Left lobe of liver (tissue), 2 donors: Measurements from ENCODE around the gene SMARCD3. TPM values are rescaled to one million over a fixed set of nuclear protein-coding genes. Genes with fewer than 3 reads are reported as not detected.

ENCODE experiments used
- ATAC-seq: fragments of 200-7000 bp; cut with Tn5 transposase; one replicate; pipeline ENCODE4 v1.9.1; 2020; ENCODE audit warnings: mild to moderate bottlenecking, moderate library complexity
- DNase-seq: peaks from one replicate; pipeline ENCODE4 v3.0.0-alpha.2; 2020; ENCODE audit warnings: low spot score
- total RNA-seq: library from RNA; stranded (reverse); gene quantifications from one replicate; pipeline ENCODE4 v1.2.1, GENCODE V29; 2021
- donor health status: DM: no; HTN: no; CAD: no; lungs with moderate emphysema.
- donor health status: DM: no; HTN: yes; CAD: no.

SMARCD3 gene
- total RNA-seq, 1 donor from 2014 or later: 2.2 TPM

DNA sequence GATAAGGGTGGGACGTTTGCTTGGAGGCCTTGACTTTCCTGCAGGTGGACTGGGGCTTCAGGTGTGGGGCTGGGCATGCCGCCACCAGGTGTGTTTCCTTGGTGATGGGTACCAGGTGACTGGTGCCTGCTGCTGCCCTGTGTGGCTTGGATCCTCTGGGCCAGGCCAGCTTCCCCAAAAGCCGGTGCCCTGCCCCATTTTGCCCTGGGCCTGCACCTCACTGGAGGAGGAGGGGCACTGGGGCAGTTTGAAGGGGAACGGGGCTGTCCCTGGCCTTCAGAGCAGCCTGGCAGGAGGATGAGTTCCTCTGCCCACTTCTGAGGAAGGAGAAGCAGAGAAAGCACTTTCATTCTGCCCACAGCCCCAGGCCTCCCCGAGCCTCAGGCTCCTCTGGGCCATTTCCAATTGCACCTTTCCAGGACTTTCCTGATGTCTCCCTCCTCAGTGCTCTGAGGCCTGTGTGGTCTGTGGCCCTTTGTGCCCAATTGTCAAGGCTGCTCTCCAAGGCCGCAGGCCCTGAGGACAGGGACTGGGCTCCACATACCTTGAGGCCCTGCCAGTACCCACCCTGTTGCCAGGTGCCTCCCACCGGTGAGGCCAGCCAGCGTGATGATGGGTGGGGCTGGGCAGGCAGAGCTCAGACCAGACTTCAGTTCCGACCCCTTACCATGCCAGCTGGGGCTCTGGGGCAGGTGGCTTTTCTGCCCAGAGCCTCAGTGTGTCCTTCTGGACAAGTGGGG is 25.3 kb upstream of the SMARCD3 start:
- no peak for DNase-seq
- ATAC-seq: no peak

DNA sequence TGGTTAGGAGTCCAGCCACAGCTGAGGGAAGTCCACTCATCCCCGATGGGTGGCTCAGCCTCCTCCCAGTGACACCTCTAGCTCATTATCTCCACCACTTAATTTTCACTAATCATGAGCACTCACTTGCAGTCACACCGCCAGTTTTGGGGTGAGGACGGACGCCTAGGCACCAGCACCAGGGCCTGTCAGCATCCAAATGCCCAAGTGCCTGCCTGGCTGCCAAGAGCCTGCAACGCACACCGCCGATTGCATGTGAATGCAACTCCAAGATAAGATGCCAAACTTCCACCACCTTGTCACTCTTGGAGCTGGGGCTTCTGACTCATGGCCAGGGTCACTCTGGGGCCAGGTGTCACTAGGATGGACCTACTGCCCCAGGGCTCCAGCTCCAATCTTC is 24.4 kb upstream of the SMARCD3 start:
- no peak for DNase-seq
- ATAC-seq: no peak

GRCh38 chr7:151272405-151272804 is 23.9 kb upstream of the SMARCD3 start:
- DNase-seq (no peak), ATAC-seq (no peak)

- DNase-seq: no peak
- ATAC-seq: peak; percentile 73
Measured at GRCh38 chr7:151271699-151272355, 23.3 kb upstream of the SMARCD3 start.

GRCh38 chr7:151269511-151269910 is 21.0 kb upstream of the SMARCD3 start:
- no peak for DNase-seq
- no peak for ATAC-seq

DNA sequence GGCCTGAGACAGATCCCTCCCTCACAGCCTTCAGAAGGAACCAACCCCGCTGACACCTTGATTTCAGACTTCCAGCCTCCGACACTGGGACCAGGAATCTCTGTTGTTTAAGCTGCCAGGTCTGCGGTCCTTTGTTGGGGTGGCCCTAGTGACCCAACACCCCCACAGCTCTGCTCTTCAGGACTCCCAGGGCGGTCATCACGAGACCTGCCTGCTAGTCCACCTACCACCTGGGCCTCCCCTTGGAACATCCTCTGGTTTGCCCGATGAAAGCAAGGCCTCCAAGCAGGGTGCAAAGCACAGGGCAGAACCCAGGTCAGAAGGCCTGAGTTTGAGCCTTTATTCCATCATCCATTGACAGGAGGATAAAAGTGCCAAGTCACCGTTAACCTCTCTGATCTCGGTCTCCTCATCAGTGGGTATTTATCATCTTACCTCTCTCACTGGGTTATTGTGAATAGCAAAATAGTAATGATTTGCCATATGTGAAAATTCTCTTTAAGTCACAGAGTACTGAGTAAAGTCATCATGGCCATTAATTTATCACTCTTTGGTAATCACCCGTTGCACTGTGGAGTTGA is 16.9 kb upstream of the SMARCD3 start:
- DNase-seq (no peak), ATAC-seq (no peak)

DNA sequence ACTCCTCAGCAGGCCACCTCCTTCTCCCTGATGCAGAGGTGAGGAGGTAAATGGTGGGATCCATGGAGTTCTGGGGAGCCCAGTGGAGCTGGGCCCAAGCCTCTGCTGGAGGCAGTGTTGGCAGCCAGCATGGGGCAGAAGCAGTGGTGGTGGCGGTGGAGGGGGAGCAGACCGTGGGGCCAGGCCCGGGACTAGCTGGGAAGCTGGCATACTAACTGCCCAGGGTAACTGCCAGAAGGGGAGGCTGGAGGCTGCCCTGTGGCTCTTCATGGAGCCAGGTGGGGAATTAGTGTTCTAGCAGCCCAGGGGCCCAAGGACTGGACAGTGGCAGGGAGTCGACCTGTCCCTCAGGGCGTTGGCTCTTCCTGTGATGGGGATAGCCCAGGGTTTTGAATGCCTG is 16.1 kb upstream of the SMARCD3 start:
- ATAC-seq: no peak
- DNase-seq: no peak

DNA sequence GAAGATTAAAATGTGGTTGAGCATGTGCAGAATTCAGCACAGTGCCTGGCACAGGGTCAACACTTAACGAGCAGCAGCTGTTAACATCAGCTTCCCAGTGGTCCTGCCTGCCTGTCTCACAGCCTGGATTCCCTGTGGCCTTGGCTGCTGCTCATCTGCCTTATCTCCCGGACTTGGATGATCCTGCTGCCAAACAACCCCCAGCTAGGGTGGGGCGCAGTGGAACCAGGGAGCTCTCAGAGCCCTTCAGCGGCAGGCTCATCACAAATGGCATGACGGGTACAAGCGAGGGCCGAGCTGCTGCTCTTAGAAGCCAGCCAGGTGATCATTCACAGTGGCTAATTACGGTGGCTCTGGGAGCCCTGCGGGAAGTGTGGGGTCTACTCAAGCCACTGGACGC is 13.0 kb upstream of the SMARCD3 start:
- ATAC-seq (no peak), DNase-seq (no peak)

- ATAC-seq (no peak), DNase-seq (no peak)
Measured at GRCh38 chr7:151260883-151261282, 12.4 kb upstream of the SMARCD3 start.

- ATAC-seq (no peak), DNase-seq (no peak)
Measured at GRCh38 chr7:151260471-151260870, 12.0 kb upstream of the SMARCD3 start.

DNA sequence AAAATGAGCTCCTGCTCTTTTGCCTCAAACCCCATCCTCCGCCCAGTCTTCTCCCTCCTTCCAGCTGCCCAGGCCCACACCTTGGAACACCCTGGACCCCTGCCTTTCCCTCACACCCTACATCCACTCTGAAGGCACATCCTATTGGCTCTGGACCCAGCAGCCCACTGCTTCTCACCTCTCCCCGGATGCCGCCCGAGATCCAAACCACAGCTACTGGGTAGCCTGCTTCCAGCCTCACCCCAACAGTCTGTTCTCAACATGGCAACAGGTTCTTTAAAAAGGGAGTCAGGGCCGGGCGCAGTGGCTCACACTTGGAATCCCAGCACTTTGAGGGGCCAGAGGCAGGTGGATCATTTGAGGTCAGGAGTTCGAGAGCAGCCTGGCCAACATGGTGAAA is 9.5 kb upstream of the SMARCD3 start:
- DNase-seq: no peak
- no peak for ATAC-seq

DNA sequence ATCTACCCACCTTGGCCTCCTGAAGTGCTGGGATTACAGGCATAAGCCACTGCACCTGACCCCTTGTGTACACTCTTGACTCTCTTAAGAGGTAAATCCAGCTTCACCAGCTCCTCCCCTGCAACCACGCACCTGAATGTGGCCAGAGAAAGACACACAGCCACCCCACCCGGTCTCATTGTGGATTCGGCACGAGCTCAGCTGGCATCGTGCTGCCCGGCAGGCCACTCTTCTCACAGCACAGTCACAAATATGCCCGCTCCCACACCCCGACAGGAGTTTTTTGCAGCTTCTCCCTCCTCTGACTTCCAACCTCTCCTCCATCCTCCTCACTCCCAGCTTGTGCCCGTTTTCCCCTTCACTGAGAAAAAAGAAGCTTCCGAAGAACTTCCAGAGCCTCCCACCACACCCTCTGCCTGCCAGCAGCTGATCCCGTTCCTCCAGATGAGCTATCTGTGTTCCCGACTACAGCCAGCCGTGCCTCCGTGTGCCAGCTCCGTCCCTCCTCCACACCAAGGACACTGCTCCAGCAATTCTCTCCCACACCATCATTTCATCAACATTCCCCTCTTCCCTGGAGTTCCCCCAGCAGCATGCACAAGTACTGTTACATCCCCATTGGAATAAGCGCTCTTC is 8.0 kb upstream of the SMARCD3 start:
- no peak for DNase-seq
- ATAC-seq: no peak

DNA sequence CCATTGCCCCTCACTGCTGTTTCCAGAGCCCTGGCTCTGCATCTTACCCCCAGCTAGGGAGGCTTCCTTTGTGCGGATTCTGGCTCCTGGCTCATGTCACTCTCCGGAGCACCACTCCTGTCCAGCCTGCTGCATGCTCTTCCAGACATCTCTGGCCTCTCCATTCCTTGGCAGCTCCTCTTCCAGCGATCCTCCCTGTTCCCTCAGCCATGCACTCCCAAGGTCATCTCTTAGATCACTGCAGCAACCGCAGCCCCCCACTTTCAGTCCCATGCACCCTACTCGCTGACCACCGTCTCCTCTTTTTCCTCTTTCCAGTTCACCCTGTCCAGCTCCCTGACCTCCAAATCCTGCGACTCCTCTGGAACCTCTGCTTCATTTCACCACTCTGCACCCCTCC is 6.9 kb upstream of the SMARCD3 start:
- DNase-seq: no peak

GRCh38 chr7:151254851-151255250 is 6.4 kb upstream of the SMARCD3 start:
- no peak for ATAC-seq

More for the DNA sequence above, 6.9 kb upstream of the SMARCD3 start:
- ATAC-seq: no peak

GRCh38 chr7:151254316-151254715 is 5.8 kb upstream of the SMARCD3 start:
- ATAC-seq (peak; percentile 22), DNase-seq (no peak)

More at GRCh38 chr7:151254851-151255250, 6.4 kb upstream of the SMARCD3 start:
- DNase-seq: no peak

DNA sequence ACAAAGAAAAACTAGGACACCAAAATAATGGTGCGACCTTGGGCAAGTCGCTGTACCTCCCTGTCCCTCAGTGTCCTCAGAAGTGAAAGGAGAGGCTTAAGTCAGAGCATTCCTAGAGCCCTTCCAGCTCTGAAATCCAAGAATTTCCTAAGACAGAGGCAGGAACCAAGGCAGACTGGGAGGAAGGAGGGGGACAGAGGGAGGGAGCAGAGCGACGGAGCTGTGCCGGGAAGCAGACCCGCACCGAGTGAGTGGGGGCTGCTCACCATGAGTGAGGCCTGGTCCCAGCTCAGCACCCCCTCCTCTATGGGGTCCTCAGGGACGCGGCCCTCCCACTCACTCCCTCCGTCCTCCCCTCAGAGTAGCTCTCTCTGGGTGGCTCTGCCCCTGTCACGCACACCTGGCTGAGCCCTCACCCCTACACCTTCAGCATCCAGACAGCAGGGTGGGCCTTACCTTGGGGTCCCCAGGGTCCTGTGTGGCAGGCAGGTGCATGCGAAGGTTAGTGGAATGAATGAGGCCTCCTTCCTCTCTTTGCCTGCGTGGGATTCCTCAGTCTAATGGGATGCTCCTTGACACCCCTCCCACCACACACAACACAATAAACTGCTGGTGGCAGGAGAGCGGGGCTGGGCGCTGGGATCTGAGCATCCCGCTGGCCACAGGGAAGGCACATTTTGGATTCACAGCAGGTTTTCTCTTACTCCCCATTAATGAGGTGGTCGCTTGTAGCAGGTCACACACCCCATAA is 4.6 kb upstream of the SMARCD3 start:
- ATAC-seq: no peak
- DNase-seq: no peak

DNA sequence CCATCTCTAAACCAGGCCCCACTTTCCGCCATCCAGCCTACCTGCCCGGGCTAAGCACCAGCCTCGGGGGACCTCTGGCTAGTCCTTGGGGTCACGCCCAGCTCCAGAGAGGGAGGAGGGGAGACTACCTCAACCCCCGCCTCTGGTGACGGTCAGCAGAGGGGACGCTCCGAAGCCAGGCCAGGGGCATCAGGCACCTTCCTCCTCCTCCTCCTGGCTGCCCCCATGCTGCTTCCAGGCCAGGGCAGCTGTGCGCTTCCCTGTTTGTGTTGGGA is 4.0 kb upstream of the SMARCD3 start:
- DNase-seq (no peak), ATAC-seq (no peak)

- ATAC-seq: peak; percentile 44
- no peak for DNase-seq
Measured at GRCh38 chr7:151251689-151252560, 3.4 kb upstream of the SMARCD3 start.

GRCh38 chr7:151251328-151251688 is 2.8 kb upstream of the SMARCD3 start:
- DNase-seq: no peak
- ATAC-seq: no peak
